Peyer's patch (tissue), 4 donors: ENCODE results near the gene SREK1. TPM values are rescaled to one million over a fixed set of nuclear protein-coding genes. Genes with fewer than 3 reads are reported as not detected.

Source experiments
- DNase-seq, 3 donors: peaks; one replicate each; pipeline ENCODE4 v3.0.0-alpha.2; 2017 to 2019
- H3K27ac ChIP-seq, 4 donors: fragments of 200-600 bp; sonication (generic); one replicate each; pipeline ENCODE4 v1.5.1; 2016 to 2019
- H3K27me3 ChIP-seq, 2 donors: fragments of 200-600 bp; sonication (generic); one replicate each; pipeline ENCODE4 v1.5.1; 2019
- H3K36me3 ChIP-seq, 3 donors: fragments of 200-600 bp; sonication (generic); one replicate each; pipeline ENCODE4 v1.5.1; 2016 to 2019
- H3K4me1 ChIP-seq, 4 donors: fragments of 200-600 bp; sonication (generic); one replicate each; pipeline ENCODE4 v1.5.1; 2016 to 2019
- H3K4me3 ChIP-seq, 4 donors: fragments of 200-600 bp; sonication (generic); 1 replicate in 3 of 4; 2 replicates in 1 of 4; pipeline ENCODE4 v1.5.1; 2016 to 2019; ENCODE audit warnings: mild to moderate bottlenecking in 1 of 4
- H3K9me3 ChIP-seq, 4 donors: fragments of 200-600 bp; sonication (generic); one replicate each; pipeline ENCODE4 v1.5.1; 2016 to 2019; ENCODE audit warnings: mild to moderate bottlenecking in 1 of 4
- CTCF ChIP-seq, 6 experiments: fragments of 450-650 bp in 4 of 6; fragments of 200-600 bp in 2 of 6; sonication (generic) in 1 of 6; IDR thresholded peaks; one replicate each; pipeline ENCODE4 v1.5.1; 2017 to 2019; ENCODE audit warnings: antibody characterized with exemption in 6 of 6, mild to moderate bottlenecking in 3 of 6, moderate library complexity in 1 of 6
- POLR2A ChIP-seq, 2 donors: fragments of 450-650 bp; IDR thresholded peaks; one replicate each; pipeline ENCODE4 v1.5.1; 2017; ENCODE audit warnings: antibody characterized with exemption in 2 of 2, mild to moderate bottlenecking in 2 of 2, moderate library complexity in 2 of 2
- total RNA-seq, 4 donors: library from RNA; depleted of rRNA; stranded (reverse); fragments of >200 nt; gene quantifications; one replicate each; pipeline ENCODE4 v1.1.0, GENCODE V29; 2016

The SREK1 gene
- total RNA-seq, 4 donors from 2014 or later, result 99.8 to 282 (median 115) TPM

- Histone ChIP-seq H3K27ac (no peak overlapping the region), H3K9me3 (no peaks in the 10 kb centered on the region), H3K27me3 (no peaks in the 10 kb centered on the region), H3K36me3 (no peaks in the 10 kb centered on the region), H3K4me3 (no peak overlapping the region), H3K4me1 (no peaks in the 10 kb centered on the region)
- DNase-seq, result no peak
- no peak for TF ChIP-seq CTCF (IDR thresholded peaks at IDR 0.05)
- TF ChIP-seq POLR2A (IDR thresholded peaks at IDR 0.05), result no peak
Measured at GRCh38 chr5:66193419-66193818, 49.3 kb downstream of the SREK1 start.

GRCh38 chr5:66197764-66198405 lies 53.8 kb downstream of the SREK1 start:
- H3K4me1 ChIP-seq, result no peaks in the 10 kb centered on the region
- TF ChIP-seq CTCF (IDR thresholded peaks at IDR 0.05) (no peak), POLR2A (IDR thresholded peaks at IDR 0.05) (no peak)
- no peaks in the 10 kb centered on the region for H3K27me3 ChIP-seq
- no peak overlapping the region for H3K27ac ChIP-seq
- H3K4me3 ChIP-seq, result no peak overlapping the region
- no peak for DNase-seq
- no peaks in the 10 kb centered on the region for H3K9me3 ChIP-seq
- no peaks in the 10 kb centered on the region for H3K36me3 ChIP-seq

- no peak for TF ChIP-seq CTCF (IDR thresholded peaks at IDR 0.05)
- no peak for TF ChIP-seq POLR2A (IDR thresholded peaks at IDR 0.05)
- DNase-seq, result no peak
- Histone ChIP-seq H3K4me1 (no peaks in the 10 kb centered on the region), H3K27me3 (no peaks in the 10 kb centered on the region), H3K4me3 (no peak overlapping the region), H3K9me3 (no peaks in the 10 kb centered on the region), H3K36me3 (no peaks in the 10 kb centered on the region), H3K27ac (no peak overlapping the region)
Measured at GRCh38 chr5:66198837-66199236, 54.7 kb downstream of the SREK1 start.

DNA sequence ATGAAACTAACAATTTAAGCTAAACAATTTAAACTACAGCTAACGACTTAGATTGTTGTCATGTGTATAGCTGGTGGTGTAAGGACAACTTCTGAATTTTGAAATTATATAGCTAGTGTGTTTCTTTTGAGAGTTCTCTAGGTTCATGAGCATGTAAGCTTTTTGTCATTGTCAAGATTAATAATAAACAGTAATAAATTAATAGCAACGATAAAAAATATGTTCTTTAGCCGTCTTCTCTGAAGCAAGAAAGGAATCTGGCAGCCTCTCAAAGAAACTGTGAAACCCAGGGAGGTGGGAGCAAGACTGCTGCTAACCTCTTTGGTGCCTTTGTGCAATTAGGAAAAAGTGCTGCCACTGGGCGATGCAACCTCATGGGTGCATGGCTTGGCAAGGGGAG lies 59.4 kb downstream of the SREK1 start:
- H3K4me1 ChIP-seq, result no peaks in the 10 kb centered on the region
- no peaks in the 10 kb centered on the region for H3K9me3 ChIP-seq
- no peak for DNase-seq
- TF ChIP-seq CTCF (IDR thresholded peaks at IDR 0.05) (no peak), POLR2A (IDR thresholded peaks at IDR 0.05) (no peak)
- no peak overlapping the region for H3K27ac ChIP-seq
- H3K36me3 ChIP-seq, result no peaks in the 10 kb centered on the region
- no peaks in the 10 kb centered on the region for H3K27me3 ChIP-seq
- no peak overlapping the region for H3K4me3 ChIP-seq

DNA sequence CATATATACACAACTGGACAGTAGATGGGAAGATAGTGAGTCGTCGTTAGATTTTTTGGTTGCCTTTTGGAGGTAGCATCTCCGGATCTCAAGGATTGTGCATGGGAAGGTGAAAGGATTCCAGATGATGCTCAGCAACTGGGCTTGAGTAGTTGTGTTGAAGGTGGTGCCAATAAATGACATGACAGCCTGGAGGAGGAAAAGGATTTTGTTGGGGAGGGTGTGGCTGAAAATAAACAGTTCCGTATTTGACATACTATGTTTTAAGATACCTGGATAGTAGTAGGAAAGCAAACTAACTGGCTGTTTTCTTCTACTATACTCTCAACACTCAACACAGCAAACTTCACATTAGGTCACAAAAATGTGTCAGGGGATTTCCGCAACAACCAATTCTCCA lies 62.4 kb downstream of the SREK1 start:
- no peak for DNase-seq
- no peak overlapping the region for H3K4me3 ChIP-seq
- no peaks in the 10 kb centered on the region for H3K27me3 ChIP-seq
- H3K4me1 ChIP-seq, result no peaks in the 10 kb centered on the region
- no peaks in the 10 kb centered on the region for H3K9me3 ChIP-seq
- no peak overlapping the region for H3K27ac ChIP-seq
- no peaks in the 10 kb centered on the region for H3K36me3 ChIP-seq
- no peak for TF ChIP-seq POLR2A (IDR thresholded peaks at IDR 0.05)
- TF ChIP-seq CTCF (IDR thresholded peaks at IDR 0.05), result no peak
